Activated CD4-positive, CD25-positive, alpha-beta regulatory T cell (primary cell): ENCODE results near the gene ALDH9A1.
"Not testable (repeated sequence)": the region's sequence is repeated elsewhere in the genome, so short reads cannot be mapped to it uniquely, and the experiment has no call there.

Experiments used
- DNase-seq, 4 experiments: peaks; one replicate each; lab custom pipeline; 2025; lab: John Stamatoyannopoulos, UW

ALDH9A1 gene

DNA sequence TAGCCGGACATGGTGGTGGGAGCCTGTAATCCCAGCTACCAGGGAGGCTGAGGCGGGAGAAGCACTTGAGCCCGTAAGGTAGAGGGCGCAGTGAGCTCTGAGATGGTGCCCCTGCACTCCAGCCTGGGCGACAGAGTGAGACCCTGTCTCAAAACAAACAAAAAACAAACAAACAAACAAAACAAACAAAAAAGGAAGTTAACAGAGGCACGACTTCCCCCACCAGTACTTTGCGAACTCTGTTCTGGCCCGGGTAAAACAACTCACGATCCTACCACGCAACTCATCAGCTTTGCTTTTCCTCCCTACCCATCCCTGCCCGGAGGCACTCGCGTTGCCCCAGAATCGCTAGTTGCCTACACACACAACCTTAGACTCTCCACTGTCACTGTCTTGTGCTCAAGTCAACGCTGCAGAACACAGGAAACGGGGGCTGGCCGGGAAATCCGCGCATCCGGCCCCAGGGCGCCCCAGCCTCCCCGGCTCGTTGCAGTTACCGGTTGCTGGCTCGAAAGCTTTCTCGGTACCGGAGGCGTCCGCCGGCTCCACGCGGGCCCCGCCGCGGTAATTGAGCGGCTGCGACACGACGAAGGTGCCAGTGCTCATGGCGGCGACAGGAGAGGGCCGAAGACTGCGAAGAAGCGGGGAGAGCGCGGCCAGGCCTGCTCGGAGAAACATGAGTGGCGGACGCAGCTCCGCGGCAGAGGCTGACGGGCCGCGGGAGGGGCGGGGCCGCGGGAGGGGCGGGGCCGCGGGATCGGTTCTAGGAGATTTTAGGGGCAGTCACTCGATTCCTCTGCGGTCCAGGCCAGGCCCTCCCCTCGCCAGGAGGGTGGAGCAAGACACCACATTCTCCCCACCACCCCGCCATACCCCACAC, at the start of gene ALDH9A1:
Gene ALDH9A1 (minus strand): TSS at position 682 of the 880 bp plus-strand sequence. CDS start 4 bp downstream, at position 678.
- DNase-seq = peak; percentile 64 to 79 (median 71)

DNA sequence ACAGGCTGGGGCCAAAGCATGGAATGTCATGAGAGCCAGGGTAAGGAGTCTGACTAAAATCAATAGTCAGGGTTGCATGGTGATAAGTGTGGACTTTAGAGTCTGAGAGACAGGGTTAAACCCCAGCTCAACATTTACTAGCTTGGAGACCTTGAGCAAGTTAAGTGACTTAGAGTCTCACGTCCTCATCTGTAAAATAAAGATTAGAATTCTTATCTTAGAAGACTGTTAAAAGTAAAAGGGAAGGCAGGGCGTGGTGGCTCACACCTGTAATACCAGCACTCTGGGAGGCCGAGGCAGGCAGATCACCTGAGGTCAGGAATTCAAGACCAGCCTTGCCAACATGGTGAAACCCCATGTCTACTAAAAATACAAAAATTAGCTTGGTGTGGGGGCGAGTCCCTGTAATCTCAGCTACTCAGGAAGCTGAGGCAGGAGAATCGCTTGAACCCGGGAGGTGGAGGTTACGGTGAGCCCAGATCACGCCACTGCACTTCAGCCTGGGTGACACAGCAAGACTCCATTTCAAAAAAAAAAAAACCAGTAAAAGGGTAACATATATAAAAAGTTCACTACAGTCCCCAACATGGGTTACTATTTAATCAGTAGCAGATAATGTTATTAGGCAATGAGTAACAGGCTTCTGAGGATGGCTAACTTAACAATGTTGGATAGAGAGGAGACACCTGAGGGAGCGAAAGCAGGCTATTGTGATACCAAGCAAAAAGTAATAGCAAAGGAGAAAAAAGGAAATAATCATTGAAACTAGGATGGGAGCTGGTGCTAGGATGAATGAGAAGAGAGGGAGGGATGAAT, 49.5 kb upstream of the ALDH9A1 start:
- no peak for DNase-seq

DNA sequence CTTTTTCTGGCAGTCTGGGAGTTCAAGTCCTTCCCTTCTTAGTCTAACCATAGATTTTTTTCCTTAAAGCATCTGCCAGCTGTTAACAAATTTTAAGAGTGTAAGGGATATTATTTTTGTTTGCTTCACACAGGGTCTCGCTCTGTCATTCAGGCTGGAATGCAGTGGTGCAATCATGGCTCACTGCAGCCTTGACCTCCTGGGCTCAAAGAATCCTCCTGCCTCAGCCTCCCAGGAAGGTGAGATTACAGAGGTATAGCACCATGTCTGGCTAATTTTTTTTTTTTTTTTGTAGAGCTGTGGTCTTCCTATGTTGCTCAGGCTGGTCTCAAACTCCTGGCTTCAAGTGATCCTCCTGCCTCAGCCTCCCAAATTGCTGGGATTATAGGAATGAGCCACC, 46.6 kb upstream of the ALDH9A1 start:
- DNase-seq = not testable (repeated sequence)

DNA sequence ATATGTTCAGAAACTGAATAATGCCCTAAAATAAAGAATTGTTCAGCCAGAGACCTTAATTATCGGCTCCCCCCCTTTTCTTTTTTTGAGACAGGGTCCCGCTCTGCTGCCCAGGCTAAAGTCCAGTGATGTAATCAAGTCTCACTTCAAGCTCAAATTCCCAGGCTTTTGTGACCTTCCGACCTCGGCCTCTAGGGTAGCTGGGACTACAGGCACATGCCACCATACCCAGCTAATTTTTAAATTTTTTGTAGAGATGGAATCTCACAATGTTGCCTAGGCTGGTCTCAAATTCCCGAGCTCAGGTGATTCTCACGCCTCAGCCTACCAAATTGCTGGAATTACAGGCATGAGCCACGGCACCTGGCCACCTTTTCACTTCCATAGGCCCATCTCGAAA, 43.8 kb upstream of the ALDH9A1 start:
- DNase-seq = no peak

DNA sequence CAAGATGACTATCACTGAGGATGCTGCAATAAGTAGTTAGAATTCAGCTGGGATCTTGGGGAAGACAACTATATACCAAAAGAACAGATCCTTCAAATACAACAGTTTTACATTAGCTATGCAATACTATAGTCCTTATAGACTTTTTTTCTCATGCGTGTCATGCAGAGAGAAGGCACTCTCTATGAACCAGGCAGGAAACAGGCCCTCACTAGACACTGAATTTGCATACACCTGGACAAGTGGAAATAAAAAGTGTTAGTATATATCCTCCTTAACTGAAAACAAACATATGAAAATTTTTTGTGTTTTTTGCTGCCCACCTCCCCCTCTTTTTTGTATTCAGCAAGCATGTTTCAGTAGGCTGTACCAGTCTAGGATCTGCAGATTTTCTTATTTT, 40.4 kb upstream of the ALDH9A1 start:
- no peak for DNase-seq

DNA sequence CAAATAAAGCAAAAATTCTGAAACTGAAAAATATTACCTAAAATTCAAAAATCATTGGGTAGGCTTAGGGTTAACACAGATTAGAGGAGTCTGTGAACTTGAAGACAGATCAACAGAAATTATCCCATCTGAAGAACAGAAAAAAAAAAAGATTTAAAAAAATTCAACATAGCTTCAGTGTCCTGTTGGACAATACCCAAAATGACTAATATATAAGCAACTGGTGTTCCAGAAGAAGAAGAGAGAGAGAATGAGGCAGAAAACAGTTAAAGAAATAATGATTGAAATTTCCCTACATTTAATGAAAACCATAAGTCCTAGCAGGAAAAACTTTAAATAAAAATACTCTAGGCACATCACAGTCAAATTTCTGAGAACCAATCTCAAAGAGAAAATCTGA, 38.8 kb upstream of the ALDH9A1 start:
- no peak for DNase-seq

DNA sequence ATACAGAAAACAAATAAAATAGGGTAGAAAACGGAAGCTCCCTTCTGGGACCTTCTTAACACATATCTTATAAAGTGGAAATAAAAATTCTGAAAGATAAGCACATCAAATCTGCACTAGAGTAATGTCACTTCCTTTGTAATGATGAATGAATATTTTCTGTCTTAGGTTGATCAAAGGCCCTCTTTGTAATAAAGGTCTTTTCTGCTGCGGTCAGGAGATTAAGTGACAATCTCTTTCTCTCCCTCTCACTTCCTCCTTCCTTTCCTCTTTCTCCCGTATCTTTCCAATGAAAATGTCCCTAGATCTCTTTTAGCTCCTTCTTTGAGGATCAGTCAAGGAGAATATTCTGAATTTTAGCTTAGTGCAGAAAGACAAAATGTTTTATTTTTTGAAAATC, 36.5 kb upstream of the ALDH9A1 start:
- DNase-seq = no peak

DNA sequence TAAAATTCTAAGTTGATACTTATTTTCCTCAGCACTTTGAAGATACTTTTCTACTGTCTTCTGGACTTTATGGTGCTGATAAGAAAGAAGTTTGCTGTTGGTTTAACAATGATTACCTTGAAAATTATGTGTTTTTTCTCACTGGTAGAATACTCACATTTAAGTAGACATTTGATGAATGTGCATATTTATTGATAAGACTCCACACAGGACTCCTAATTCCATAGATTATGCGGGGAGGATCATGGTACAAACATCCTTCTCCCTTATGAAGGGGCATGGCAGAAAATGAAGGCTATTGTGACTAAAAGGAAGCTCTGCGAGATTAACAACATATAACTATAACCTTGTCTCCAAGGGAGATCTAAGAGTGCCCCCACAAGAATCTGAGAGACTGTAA, 28.5 kb upstream of the ALDH9A1 start:
- no peak for DNase-seq

DNA sequence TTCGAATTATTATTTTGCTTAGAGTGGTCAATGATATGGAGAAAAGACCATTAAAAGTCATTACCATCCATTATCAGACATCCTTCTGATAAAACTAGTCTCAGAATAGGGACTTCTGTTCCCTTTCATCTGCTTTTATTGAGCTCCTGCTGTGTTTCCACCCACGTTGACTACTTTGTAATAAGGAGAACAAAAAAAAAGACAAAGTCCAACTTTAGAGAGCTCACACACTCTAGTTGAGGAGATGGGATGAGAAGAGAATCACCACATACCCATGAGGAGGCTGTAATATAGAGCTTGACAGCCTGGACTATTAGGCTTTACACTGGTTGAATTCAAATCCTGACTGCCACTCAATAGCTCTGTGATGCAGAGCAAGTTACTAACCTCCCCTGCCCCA, 27.8 kb upstream of the ALDH9A1 start:
- no peak for DNase-seq

DNA sequence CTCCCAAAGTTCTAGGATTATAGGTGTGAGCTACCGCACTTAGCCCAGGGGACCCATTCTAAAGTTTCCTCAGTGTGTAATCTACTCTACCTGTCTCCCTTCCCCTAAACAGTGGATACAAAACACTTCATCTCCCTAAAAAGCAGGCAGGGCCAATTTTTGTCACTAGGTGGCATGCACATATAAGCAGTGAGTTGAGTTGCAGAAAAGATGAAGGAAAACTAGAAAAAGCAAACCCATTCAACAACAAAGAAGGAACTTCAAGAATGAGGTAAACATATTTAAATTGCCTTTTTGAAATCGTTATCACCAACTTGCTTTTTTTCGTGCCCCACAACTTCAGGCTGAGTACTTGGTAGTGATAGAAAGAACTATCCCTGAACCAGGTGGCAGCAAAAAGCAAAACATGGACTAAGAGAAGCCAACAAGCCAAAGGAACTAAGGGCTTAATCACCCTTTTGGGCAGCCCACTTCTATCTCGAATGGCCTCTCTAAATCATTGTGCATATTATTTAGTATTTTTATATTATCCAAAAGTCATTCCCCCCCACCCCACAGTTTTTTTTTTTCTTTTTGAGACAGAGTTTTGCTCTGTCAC, 19.7 kb upstream of the ALDH9A1 start:
- no peak for DNase-seq

DNA sequence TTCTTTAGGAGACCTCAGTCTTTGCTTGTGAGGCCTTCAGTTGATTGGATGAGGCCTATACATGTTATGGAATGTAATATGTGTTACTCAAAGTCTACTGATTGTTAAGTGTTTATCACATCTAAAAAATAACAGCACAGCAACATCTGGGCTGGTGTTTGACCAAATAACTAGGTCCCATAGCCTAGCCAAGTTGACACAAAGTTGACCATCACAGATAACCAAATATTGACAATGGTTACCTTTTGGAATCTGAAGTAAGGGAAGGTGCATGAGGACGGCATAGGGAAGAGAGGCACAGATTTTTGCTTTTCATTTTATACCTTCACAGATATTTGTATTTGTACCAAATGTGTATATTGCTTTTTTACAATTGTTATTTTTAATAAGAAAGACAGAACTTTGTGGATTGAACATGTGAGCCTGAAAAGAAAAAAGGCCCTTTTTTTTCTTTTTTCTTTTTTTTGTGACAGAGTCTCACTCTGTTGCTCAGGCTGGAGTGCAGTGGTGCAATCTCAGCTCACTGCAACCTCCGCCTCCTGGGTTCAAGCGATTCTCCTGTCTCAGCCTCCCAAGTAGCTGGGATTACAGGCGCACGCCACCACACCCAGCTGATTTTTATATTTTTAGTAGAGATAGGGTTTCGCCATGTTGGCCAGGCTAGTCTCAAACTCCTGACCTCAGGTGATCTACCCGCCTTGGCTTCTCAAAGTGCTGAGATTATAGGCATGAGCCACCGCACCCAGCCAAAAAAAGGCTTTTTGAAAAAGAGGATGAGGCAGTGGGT, 18.1 kb upstream of the ALDH9A1 start:
- not testable (repeated sequence) for DNase-seq

DNA sequence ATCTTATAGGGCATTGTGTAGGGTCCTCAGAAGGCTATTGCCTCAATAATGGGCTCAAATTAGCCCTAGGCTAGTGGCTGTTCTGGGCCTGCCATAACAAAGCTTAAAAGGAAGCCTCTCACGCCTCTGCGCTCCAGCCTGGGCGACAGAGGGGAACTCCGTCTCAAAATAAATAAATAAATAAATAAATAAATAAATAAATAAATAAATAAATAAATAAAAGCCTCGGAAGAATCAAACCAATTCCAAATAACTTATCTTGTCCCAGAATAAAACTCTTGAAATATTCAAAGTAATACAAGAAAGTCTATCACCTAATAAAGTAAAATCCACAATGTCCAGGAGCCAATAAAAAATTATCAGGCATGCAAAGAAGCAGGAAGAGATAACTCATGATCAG, 14.4 kb upstream of the ALDH9A1 start:
- no peak for DNase-seq

DNA sequence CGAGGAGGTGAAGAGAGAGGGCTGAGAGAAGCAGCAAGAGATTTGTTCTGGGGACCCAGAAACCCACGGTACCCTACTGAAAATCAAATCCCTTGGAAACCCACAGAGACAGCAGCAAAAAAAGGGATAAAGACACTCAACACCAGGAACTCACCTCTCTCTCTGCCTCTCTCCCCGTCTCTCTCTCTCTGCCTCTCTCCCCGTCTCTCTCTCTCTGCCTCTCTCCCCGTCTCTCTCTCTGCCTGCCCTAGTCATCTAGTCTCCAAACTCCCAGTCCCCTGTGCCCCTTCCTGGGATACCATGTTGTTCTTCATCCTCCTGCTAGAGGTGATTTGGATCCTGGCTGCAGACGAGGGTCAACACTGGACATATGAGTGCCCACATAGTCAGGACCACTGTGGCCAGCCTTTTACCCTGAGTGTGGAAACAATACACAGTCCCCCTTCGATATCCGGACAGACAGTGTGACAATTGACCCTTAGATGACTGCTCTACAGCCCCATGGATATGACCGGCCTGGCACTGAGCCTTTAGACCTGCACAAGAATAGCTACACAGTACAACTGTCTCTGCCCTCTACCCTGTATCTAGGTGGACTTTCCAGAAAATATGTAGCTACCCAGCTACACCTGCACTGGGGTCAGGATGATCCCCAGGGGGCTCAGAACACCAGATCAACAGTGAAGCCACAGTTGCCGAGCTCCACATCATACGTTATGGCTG, 9.8 kb upstream of the ALDH9A1 start:
- no peak for DNase-seq

DNA sequence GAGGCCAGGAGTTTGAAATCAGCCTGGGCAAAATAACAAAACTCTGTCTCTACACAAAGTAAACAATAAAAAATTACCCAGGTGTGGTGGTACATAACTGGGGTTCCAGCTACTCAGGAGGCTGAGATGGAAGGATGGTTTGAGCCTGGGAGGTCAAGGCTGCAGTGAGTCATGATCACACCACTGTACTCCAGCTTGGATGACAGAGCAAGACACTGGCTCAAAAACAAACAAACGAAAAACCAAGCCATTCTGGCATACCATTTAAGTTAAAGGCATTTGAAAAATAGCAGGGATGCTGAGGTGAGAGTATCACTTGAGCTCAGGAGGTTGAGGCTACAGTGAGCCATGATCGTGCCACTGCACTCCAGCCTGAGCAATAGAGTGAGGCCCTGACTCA, 5.3 kb upstream of the ALDH9A1 start:
- no peak for DNase-seq

DNA sequence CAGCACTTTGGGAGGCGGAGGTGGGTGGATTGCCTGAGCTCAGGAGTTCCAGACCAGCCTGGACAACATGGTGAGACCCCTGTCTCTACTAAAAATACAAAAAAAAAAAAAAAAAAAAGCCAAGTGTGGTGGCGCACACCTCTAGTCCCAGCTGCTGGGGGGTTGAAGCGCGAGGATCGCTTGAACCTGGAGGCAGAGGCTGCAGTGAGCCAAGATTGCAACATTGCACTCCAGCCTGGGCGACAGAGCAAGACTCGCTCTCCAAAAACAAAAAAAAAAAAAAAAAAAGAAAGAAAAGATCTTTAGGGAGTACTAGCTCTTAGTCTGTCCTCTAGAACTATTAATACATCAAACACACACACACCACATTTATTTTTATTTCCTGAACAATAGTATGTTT, 3.6 kb upstream of the ALDH9A1 start:
- not testable (repeated sequence) for DNase-seq

DNA sequence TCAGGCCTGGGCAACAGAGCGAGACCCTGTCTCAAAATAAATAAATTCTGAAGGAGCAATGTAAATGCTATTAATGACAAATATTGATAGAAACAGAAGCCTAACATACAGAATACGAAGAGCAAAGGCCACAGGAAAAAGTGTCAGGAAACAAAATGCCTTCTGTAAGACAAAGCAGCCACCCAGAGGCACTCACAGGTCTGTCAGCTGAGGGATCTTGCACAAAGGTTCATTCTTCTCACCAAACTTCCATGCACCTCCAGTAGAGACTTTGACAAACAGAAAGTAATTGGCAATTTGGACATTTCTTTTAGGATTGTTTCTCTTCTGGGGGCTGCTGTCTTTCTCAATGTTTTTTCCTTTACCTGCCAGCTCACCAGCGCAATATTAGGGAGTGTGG, 1.2 kb upstream of the ALDH9A1 start:
- no peak for DNase-seq

DNA sequence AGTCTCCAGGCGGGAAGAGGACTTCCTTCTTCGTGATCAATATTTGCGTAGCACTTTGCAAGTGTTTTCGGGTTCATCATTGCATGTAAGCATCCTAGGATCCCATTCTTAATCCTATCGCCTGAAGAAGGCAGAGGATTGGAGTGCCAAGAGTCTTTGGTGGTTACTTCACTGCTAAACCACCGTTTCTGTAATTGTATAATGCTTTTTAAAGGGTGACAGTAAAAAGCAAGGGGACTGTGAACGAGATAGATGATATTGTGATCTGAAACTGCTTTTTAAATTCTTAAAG, 345 bp upstream of the ALDH9A1 start:
- DNase-seq = no peak

DNA sequence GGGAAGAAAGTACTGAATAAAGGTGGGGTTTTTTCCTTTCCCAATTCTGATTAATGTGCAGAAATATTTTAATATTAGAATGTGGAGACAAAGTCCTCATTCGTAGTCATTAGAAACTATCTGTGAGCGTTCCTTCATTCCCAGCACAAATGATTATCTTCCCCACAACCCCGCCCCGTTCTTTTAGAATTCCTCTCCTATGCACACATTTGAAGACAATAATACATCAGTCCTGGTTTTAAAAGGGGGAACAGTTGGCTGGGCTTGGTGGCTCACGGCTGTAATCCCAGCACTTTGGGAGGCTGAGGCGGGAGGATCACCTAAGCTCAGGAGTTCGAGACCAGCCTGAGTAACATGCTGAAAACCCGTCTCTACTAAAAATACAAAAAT, 876 bp downstream of the ALDH9A1 start:
- DNase-seq = no peak

DNA sequence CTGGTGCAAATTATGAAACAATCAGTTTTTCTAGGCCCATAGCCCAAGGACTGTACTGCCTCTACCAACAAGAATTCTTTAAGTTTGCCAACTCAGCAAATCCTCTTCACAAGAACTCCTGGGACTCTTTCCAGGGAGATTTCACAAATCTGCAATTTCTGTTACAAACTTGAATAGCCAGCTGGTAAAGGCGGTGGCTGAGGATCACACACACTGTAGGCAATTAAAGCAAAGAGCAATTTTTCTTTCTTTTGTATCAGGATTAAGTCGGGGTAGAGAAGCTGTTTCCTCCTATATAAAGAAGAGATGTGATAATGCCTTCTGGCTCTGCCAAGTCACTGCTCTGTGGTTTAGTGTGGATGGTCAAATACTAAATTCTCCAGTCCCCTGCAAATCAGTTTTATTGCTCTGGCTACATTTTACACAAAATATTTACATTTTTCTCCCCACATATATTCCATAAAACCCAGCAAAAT, 1.7 kb downstream of the ALDH9A1 start:
- DNase-seq = no peak

DNA sequence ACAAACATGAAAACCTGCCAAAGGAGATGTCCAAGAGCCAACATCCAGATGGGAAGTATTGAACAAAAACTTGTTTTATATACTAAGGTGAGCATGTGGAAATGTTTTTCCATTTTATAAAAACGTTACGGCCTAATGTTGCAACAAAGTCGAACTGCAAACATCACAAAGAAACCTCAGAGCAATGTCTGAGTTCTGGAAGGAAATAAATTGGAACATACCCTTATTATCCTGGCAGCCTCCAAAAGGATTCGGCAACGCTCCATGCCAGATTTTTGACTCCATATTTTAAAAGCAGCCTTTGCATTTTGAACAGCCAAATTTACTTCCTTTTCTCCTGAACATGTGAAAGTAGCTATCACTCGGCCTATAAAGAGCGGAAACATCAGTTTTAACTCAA, 3.3 kb downstream of the ALDH9A1 start:
- no peak for DNase-seq

DNA sequence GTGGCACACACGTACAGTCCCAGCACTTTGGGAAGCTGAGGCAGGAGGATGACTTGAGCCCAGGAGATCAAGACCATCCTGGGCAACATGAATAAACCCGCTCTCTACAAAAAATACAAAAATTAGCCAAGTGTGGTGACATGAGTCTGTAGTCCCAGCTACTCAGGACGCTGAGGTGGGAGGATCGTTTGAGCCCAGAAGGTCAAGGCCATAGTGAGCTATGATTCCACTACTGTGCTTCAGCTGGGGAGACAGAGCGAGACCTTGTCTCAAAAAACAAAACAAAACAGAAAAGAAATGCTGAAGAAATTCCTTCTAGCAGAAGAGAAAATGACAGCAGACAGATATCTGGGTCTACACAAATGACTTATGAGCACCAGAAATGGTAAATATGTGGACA, 10.3 kb downstream of the ALDH9A1 start:
- no peak for DNase-seq
